ENCODE results near the gene R3HCC1L. TPM values are rescaled to one million over a fixed set of nuclear protein-coding genes. Genes with fewer than 3 reads are reported as not detected.

The R3HCC1L gene
- total and polyA plus RNA-seq, 2 donors: 14.7 to 20.4 TPM

DNA sequence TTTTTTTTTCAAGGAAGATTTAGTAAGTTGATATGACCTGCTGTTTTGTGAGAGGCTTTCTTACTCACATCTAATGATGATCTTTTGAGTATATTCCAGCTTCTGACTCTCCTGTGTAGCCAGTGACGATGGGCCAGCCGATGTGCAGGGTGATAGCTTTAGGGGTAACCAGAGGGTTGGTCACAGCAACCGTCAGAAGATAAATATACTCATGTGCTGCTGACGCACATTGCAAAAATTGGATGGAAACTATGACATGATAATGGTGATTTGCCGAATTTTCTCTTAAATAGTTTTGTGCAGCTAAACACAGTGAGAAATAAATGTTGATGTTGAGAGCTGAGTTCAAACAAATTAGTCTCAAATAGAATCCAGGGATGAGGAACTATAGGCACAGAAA, 29.5 kb downstream of the R3HCC1L start:
- H3K4me1 ChIP-seq (ENCODE audit: control insufficient read depth in 2 of 2, insufficient read depth in 2 of 2, low read length in 2 of 2): no peaks in the 10 kb centered on the region
- WGBS: 98% methylated on average over 5 of the region's 5 CpGs
- no peak for DNase-seq (ENCODE audit: low read depth in 6 of 9, low spot score in 9 of 9)
- H3K36me3 ChIP-seq (ENCODE audit: control insufficient read depth in 2 of 2, insufficient read depth in 2 of 2, low read length in 1 of 2): peaks cover 10 to 14% of the 10 kb centered on the region in 2 donors
- no peak overlapping the region for H3K27ac ChIP-seq (ENCODE audit: low read depth in 1 of 2, low read length in 1 of 2)
- no peak overlapping the region for H3K4me3 ChIP-seq (ENCODE audit: low read length in 2 of 2)
- H3K9me3 ChIP-seq (ENCODE audit: control insufficient read depth in 2 of 2, insufficient read depth in 1 of 2, low read length in 1 of 2): no peaks in the 10 kb centered on the region
- H3K27me3 ChIP-seq (ENCODE audit: control insufficient read depth in 2 of 2, insufficient read depth in 1 of 2, low read length in 1 of 2): no peaks in the 10 kb centered on the region

DNA sequence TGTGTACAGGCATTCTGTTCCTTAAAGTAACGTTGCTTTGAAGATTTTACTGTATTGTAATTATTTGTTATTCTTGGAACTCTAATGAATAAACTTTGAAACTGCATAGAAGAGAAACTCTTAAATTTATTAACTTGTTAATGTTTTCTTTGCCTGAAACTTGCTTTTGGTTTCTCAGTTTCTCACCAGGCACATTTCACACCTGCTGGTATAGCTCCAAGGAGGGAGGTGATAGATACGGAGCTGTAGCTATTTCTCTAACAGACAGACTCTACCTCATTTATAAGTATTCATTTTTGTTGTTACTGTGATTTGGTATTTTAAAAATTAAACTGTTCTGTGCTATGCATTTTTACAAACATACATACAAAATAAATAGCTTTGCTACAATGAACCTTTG, 32.7 kb downstream of the R3HCC1L start:
- no peak overlapping the region for H3K27ac ChIP-seq (ENCODE audit: low read depth in 1 of 2, low read length in 1 of 2)
- WGBS: 95% methylated on average over 2 of the region's 2 CpGs
- no peak overlapping the region for H3K4me3 ChIP-seq (ENCODE audit: low read length in 2 of 2)
- H3K27me3 ChIP-seq (ENCODE audit: control insufficient read depth in 2 of 2, insufficient read depth in 1 of 2, low read length in 1 of 2): no peaks in the 10 kb centered on the region
- DNase-seq (ENCODE audit: low read depth in 6 of 9, low spot score in 9 of 9): no peak
- H3K36me3 ChIP-seq (ENCODE audit: control insufficient read depth in 2 of 2, insufficient read depth in 2 of 2, low read length in 1 of 2): peaks cover 13 to 19% of the 10 kb centered on the region in 2 donors
- no peaks in the 10 kb centered on the region for H3K4me1 ChIP-seq (ENCODE audit: control insufficient read depth in 2 of 2, insufficient read depth in 2 of 2, low read length in 2 of 2)
- H3K9me3 ChIP-seq (ENCODE audit: control insufficient read depth in 2 of 2, insufficient read depth in 1 of 2, low read length in 1 of 2): no peaks in the 10 kb centered on the region

DNA sequence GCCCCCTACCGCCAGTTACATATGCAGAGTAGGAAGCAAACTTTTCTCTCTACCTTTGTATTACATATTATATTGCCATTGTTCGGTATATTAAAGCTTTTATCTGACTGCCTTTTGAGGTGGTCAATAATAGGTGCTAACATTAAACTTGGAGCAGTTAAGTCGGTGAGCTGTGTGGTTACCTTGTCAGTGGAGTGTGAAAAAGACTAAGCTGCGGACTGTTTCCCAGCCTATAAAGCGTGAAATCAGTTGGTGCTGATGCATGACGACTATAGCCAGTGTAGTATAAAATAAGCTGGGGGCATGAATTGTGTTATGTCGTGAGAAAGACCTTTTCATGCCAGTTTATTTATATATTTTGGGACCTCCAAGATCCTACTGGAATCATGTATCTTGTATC, 33.7 kb downstream of the R3HCC1L start:
- no peaks in the 10 kb centered on the region for H3K9me3 ChIP-seq (ENCODE audit: control insufficient read depth in 2 of 2, insufficient read depth in 1 of 2, low read length in 1 of 2)
- H3K27me3 ChIP-seq (ENCODE audit: control insufficient read depth in 2 of 2, insufficient read depth in 1 of 2, low read length in 1 of 2): no peaks in the 10 kb centered on the region
- no peaks in the 10 kb centered on the region for H3K4me1 ChIP-seq (ENCODE audit: control insufficient read depth in 2 of 2, insufficient read depth in 2 of 2, low read length in 2 of 2)
- no peak for DNase-seq (ENCODE audit: low read depth in 6 of 9, low spot score in 9 of 9)
- no peak overlapping the region for H3K4me3 ChIP-seq (ENCODE audit: low read length in 2 of 2)
- WGBS: 94% methylated on average over 7 of the region's 7 CpGs
- H3K27ac ChIP-seq (ENCODE audit: low read depth in 1 of 2, low read length in 1 of 2): no peak overlapping the region
- H3K36me3 ChIP-seq (ENCODE audit: control insufficient read depth in 2 of 2, insufficient read depth in 2 of 2, low read length in 1 of 2): peaks cover 13 to 20% of the 10 kb centered on the region in 2 donors

DNA sequence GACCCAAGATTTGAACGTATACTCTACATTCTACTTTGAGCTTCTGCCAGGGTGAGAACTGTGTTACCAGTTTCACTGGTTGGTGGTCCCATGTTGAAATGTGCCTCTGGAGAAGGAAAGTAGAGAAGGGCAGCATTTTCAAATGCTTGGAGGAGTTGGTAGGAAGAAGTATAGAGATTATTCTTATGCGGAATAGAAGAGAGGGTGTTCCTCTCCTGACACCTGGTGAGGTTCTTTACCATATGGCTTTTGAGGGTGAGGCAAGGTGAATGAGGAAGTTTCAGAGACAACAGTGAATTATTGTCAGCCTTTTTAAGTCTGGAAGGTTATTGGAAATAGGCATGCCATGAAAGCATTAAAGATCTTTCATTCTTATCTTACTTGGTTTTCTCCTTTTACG, 34.3 kb downstream of the R3HCC1L start:
- no peak for DNase-seq (ENCODE audit: low read depth in 6 of 9, low spot score in 9 of 9)
- Histone ChIP-seq H3K9me3 (ENCODE audit: control insufficient read depth in 2 of 2, insufficient read depth in 1 of 2, low read length in 1 of 2) (no peaks in the 10 kb centered on the region), H3K27ac (ENCODE audit: low read depth in 1 of 2, low read length in 1 of 2) (no peak overlapping the region), H3K4me1 (ENCODE audit: control insufficient read depth in 2 of 2, insufficient read depth in 2 of 2, low read length in 2 of 2) (no peaks in the 10 kb centered on the region), H3K36me3 (ENCODE audit: control insufficient read depth in 2 of 2, insufficient read depth in 2 of 2, low read length in 1 of 2) (peaks cover 12 to 19% of the 10 kb centered on the region in 2 donors), H3K27me3 (ENCODE audit: control insufficient read depth in 2 of 2, insufficient read depth in 1 of 2, low read length in 1 of 2) (no peaks in the 10 kb centered on the region), H3K4me3 (ENCODE audit: low read length in 2 of 2) (no peak overlapping the region)
- 94% methylated on average over 3 of the region's 3 CpGs for WGBS

DNA sequence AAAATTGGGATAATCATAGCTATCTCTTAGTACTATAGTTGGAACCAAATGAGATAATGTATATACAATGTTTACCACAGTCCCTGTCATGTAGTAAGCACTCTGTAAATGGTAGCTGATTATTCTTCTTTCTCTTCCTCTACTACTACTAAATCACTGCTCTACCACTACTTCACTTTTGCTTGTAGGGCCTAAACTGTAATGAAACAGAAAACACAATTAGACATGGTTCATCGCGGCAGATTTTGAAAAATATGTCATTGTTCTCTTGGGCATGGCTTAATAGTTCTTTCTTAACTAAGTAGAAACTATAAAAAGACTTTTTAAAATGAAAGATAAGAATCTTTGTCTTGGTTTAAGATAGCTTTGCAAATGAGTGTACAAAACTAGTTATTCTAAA, 34.9 kb downstream of the R3HCC1L start:
- H3K36me3 ChIP-seq (ENCODE audit: control insufficient read depth in 2 of 2, insufficient read depth in 2 of 2, low read length in 1 of 2): peaks cover 9 to 15% of the 10 kb centered on the region in 2 donors
- WGBS: 98% methylated on average over 2 of the region's 2 CpGs

DNA sequence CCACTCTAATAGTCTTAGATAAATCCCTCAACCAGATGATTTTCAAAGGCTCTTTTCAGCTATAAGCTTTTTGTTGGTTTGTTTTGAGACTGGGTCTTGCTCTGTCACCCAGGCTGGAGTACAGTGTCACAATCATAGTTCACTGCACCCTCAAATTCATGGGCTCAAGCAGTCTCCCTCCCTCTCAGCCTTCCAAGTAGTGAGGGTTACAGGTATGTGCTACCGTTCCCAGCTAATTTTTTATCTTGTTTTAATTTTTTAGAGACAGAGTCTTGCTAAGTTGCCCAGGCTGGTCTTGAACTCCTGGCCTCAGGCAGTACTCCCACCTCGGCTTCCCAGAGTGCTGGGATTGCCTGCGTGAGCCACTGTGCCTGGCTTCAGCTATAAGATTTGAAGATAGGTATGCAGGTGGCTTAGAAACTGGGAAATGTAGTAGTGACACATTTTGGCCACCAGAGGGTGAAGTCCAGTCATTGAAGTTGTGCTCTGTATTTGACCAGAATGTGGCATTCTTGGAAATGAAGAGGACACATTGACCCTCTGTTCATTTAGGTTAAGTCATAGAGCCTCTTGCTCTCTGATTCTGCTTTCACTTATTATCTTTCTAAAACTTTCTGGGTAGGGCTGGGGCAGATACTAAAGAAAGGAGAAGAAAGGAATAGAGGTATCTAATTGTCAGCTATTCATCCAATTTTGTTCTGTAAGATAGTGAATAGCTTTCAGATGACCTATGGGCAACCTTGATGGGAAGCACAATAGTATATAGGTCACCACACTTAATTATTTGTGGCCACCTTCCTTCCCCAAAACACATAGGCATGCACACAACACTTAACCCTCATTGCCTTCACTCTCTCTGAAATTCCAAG, 36.0 kb downstream of the R3HCC1L start:
- H3K27ac ChIP-seq (ENCODE audit: low read depth in 1 of 2, low read length in 1 of 2): no peak overlapping the region
- H3K4me1 ChIP-seq (ENCODE audit: control insufficient read depth in 2 of 2, insufficient read depth in 2 of 2, low read length in 2 of 2): no peaks in the 10 kb centered on the region
- no peaks in the 10 kb centered on the region for H3K27me3 ChIP-seq (ENCODE audit: control insufficient read depth in 2 of 2, insufficient read depth in 1 of 2, low read length in 1 of 2)
- DNase-seq (ENCODE audit: low read depth in 6 of 9, low spot score in 9 of 9): peak; percentile 2 to 48 (median 17)
- H3K4me3 ChIP-seq (ENCODE audit: low read length in 2 of 2): no peak overlapping the region
- H3K36me3 ChIP-seq (ENCODE audit: control insufficient read depth in 2 of 2, insufficient read depth in 2 of 2, low read length in 1 of 2): peaks cover 6 to 12% of the 10 kb centered on the region in 2 donors
- 72% methylated on average over 3 of the region's 3 CpGs for WGBS
- H3K9me3 ChIP-seq (ENCODE audit: control insufficient read depth in 2 of 2, insufficient read depth in 1 of 2, low read length in 1 of 2): no peaks in the 10 kb centered on the region

More for the DNA sequence above, 34.9 kb downstream of the R3HCC1L start:
- Histone ChIP-seq H3K9me3 (ENCODE audit: control insufficient read depth in 2 of 2, insufficient read depth in 1 of 2, low read length in 1 of 2) (no peaks in the 10 kb centered on the region), H3K4me1 (ENCODE audit: control insufficient read depth in 2 of 2, insufficient read depth in 2 of 2, low read length in 2 of 2) (no peaks in the 10 kb centered on the region), H3K27ac (ENCODE audit: low read depth in 1 of 2, low read length in 1 of 2) (no peak overlapping the region), H3K27me3 (ENCODE audit: control insufficient read depth in 2 of 2, insufficient read depth in 1 of 2, low read length in 1 of 2) (no peaks in the 10 kb centered on the region), H3K4me3 (ENCODE audit: low read length in 2 of 2) (no peak overlapping the region)
- DNase-seq (ENCODE audit: low read depth in 6 of 9, low spot score in 9 of 9): no peak

DNA sequence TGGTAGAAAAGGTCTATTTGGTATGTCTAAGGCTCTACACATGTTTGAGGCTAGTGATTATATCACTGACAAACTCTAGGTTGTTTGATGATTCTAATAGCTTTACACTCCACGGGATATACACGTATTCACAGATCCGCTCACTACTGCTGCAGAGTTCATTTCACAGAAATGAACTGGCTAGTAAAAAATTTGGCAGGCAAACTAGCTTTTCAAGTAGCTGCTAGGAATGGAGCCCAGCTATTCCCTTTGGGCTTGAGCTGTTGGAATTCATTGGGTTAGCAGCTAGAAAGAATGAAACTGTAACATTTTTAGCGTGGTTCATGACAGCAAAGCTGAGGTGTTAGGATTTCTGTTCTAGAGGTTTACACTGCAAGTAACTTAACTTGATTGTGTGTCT, 37.6 kb downstream of the R3HCC1L start:
- Histone ChIP-seq H3K9me3 (ENCODE audit: control insufficient read depth in 2 of 2, insufficient read depth in 1 of 2, low read length in 1 of 2) (no peaks in the 10 kb centered on the region), H3K27ac (ENCODE audit: low read depth in 1 of 2, low read length in 1 of 2) (no peak overlapping the region), H3K27me3 (ENCODE audit: control insufficient read depth in 2 of 2, insufficient read depth in 1 of 2, low read length in 1 of 2) (no peaks in the 10 kb centered on the region), H3K36me3 (ENCODE audit: control insufficient read depth in 2 of 2, insufficient read depth in 2 of 2, low read length in 1 of 2) (peaks cover 6 to 10% of the 10 kb centered on the region in 2 donors), H3K4me3 (ENCODE audit: low read length in 2 of 2) (no peak overlapping the region), H3K4me1 (ENCODE audit: control insufficient read depth in 2 of 2, insufficient read depth in 2 of 2, low read length in 2 of 2) (no peaks in the 10 kb centered on the region)
- 94% methylated on average over 4 of the region's 4 CpGs for WGBS
- no peak for DNase-seq (ENCODE audit: low read depth in 6 of 9, low spot score in 9 of 9)

DNA sequence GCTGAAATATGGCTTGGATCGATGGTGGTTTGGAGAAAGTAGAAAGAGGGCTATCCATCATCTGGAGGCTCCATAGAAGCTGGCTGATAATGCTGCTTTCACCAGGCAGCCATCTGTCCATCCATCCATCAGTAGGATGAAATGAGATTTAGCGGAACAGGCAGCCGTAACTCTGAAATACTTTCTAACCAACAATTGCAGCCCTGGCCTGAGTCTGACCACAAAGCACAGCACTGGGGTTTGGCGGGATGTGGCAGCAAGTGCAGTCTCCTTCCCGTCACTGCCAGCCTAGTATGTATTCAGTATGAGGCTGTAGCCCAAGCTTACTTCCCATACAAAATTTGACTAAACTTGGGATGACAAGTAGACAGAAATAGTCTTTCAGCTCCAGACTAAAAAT, 38.0 kb downstream of the R3HCC1L start:
- no peak overlapping the region for H3K4me3 ChIP-seq (ENCODE audit: low read length in 2 of 2)
- H3K27me3 ChIP-seq (ENCODE audit: control insufficient read depth in 2 of 2, insufficient read depth in 1 of 2, low read length in 1 of 2): no peaks in the 10 kb centered on the region
- 97% methylated on average over 5 of the region's 5 CpGs for WGBS
- peaks cover 6 to 10% of the 10 kb centered on the region in 2 donors for H3K36me3 ChIP-seq (ENCODE audit: control insufficient read depth in 2 of 2, insufficient read depth in 2 of 2, low read length in 1 of 2)
- no peaks in the 10 kb centered on the region for H3K4me1 ChIP-seq (ENCODE audit: control insufficient read depth in 2 of 2, insufficient read depth in 2 of 2, low read length in 2 of 2)
- no peak overlapping the region for H3K27ac ChIP-seq (ENCODE audit: low read depth in 1 of 2, low read length in 1 of 2)
- DNase-seq (ENCODE audit: low read depth in 6 of 9, low spot score in 9 of 9): no peak
- H3K9me3 ChIP-seq (ENCODE audit: control insufficient read depth in 2 of 2, insufficient read depth in 1 of 2, low read length in 1 of 2): no peaks in the 10 kb centered on the region

DNA sequence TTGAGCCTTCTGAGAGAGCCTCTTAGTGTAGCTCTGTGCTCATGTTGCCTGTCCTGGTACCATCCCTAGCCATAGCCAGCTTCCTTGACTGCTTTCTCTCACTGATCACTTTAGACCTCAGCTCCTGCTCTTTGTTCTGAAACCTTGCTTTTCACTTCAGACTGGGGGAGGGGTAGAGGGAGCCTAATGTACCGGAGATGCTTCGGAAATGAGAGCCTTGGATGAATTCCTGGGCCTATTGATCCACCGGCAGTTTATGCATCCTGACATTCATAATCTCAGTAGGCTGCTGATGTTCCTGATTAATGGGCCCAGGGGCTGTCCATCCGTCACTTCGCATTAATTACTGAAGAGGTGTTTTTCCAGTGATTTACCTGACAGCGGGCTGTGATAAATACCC, 38.8 kb downstream of the R3HCC1L start:
- Histone ChIP-seq H3K36me3 (ENCODE audit: control insufficient read depth in 2 of 2, insufficient read depth in 2 of 2, low read length in 1 of 2) (peaks cover 6 to 8% of the 10 kb centered on the region in 2 donors), H3K27me3 (ENCODE audit: control insufficient read depth in 2 of 2, insufficient read depth in 1 of 2, low read length in 1 of 2) (no peaks in the 10 kb centered on the region)
- 98% methylated on average over 6 of the region's 6 CpGs for WGBS

More for the DNA sequence above, 38.8 kb downstream of the R3HCC1L start:
- H3K4me1 ChIP-seq (ENCODE audit: control insufficient read depth in 2 of 2, insufficient read depth in 2 of 2, low read length in 2 of 2): no peaks in the 10 kb centered on the region
- no peak overlapping the region for H3K4me3 ChIP-seq (ENCODE audit: low read length in 2 of 2)
- DNase-seq (ENCODE audit: low read depth in 6 of 9, low spot score in 9 of 9): no peak
- H3K9me3 ChIP-seq (ENCODE audit: control insufficient read depth in 2 of 2, insufficient read depth in 1 of 2, low read length in 1 of 2): no peaks in the 10 kb centered on the region
- no peak overlapping the region for H3K27ac ChIP-seq (ENCODE audit: low read depth in 1 of 2, low read length in 1 of 2)

All from thymus (tissue), 11 donors.